Stimulated activated CD8-positive, alpha-beta memory T cell treated with anti-CD3 and anti-CD28 coated beads, Interleukin-7, amount 100 ng/mL, for 24 hours (primary cell): ENCODE results near the gene TMCC3.
"Not testable (repeated sequence)": the region's sequence is repeated elsewhere in the genome, so short reads cannot be mapped to it uniquely, and the experiment has no call there.

Source experiments
- DNase-seq: peaks from one replicate; pipeline ENCODE4 v3.0.0-alpha.2; 2020; ENCODE audit warnings: low read depth

TMCC3 gene

DNA sequence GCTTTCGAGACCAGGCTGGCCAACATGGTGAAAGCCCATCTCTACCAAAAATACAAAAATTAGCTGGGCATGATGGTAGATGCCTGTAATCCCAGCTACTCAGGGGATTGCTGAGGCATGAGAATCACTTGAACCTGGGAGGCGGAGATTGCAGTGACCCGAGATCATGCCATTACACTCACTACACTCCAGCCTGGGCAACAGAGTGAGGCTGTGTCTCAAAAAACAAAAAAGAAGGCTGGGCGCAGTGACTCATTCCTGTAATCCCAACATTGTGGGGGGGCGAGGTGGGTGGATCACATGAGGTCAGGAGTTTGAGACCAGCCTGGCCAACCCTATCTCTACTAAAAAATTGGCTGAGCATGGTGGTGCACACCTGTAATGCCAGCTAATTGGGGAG is 49.0 kb downstream of the TMCC3 start:
- DNase-seq: not testable (repeated sequence)

GRCh38 chr12:94599189-94599588 is 51.2 kb downstream of the TMCC3 start:
- DNase-seq: no peak

GRCh38 chr12:94597268-94597667 is 53.1 kb downstream of the TMCC3 start:
- DNase-seq: no peak

DNA sequence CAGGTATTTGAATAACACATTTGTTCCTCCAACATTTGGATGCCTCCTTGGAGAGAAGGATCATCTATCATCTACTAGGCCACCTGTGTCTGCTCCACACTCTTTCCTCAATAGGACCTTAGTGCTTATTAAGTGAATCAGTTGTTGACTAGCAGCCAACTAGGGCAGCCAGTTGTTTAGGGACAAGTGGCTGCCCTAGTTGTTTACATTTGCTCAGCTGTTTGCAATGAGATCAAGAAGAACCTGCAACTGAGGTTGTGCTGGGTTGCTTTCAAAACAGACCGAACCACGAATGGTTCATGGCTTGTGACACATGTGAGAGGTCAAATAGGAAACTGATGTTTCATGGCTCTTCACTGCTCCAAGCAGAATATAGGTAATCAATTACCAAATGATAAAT is 53.8 kb downstream of the TMCC3 start:
- no peak for DNase-seq

- no peak for DNase-seq
These were observed 55.2 kb downstream of the TMCC3 start for GRCh38 chr12:94595152-94595551.

GRCh38 chr12:94594443-94594825 is 55.9 kb downstream of the TMCC3 start:
- DNase-seq: no peak

GRCh38 chr12:94593822-94594442 is 56.4 kb downstream of the TMCC3 start:
- no peak for DNase-seq

- DNase-seq: not testable (repeated sequence)
These were observed 57.6 kb downstream of the TMCC3 start for GRCh38 chr12:94592723-94593122.

- DNase-seq: no peak
These were observed 58.3 kb downstream of the TMCC3 start for GRCh38 chr12:94592080-94592479.

- DNase-seq: no peak
These were observed 59.9 kb downstream of the TMCC3 start for GRCh38 chr12:94590428-94590827.

DNA sequence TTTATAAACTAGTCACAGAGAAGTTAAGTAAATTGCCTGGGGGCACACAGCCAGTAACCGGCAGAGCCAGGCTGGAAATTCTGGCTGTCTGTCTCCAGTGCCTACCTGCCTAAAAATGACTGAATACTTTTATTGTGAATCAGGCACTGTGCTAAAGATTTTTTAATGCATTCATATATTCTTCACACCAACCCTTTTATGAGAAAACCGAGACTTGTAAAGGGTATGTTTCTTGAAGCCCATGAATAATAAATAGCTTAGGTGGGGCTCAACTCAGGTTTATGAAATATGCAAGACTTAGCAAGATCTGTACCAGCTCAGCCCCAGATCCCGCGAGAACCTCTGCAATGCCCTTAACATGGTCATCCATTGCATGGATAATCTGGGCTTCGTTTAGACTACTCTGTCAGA is 60.8 kb downstream of the TMCC3 start:
- DNase-seq: no peak

DNA sequence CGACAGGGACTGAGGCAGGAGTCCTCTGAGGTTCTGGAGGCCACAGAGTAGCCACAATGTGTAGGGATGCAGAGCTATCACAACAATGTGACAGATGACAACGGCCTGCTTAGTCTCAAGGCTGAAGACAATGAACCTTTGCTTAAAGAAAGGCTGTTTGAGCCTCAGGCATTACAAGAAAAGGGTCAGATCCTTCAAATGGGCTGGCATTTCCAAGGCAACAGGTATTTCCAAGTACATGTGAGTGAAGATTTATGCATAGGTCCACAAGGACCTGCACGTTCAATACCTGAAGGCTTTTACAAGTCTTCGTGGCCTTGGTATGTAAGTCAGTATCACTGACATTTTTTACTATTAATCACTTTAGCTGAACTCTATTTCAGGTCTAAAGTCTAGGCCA is 62.0 kb downstream of the TMCC3 start:
- no peak for DNase-seq

- DNase-seq: no peak
These were observed 62.8 kb downstream of the TMCC3 start for GRCh38 chr12:94587266-94588241.

DNA sequence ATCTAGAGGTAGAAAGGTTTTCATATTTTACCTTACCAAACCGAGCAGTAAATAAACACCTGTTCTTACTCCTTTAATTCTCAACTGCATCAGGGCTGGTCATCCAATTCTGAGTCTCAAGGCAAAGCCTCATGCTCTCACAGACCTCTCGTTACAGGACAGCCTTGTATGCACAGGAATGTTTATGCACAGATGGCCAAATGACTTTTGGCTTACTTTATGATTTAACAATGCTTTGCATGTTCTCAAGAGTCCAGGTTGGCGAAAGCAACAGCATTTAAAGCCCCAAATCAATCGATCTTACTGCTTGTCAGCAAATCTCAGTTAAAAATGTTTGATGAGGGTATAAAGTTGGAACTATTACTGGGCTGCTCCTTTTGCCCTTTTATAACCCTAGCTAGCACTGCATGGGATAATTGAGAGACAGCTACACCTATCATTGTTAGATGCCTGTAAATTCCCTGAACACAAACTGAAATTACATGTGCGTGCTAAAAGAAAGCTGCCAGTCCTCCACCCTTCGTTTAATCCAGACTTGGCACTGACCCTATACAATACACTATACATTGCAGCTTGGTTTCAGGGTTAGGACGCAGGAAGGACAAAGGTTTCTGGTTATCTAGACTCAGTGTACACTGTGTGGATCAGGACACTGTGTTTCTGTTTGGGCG is 63.6 kb downstream of the TMCC3 start:
- no peak for DNase-seq

DNA sequence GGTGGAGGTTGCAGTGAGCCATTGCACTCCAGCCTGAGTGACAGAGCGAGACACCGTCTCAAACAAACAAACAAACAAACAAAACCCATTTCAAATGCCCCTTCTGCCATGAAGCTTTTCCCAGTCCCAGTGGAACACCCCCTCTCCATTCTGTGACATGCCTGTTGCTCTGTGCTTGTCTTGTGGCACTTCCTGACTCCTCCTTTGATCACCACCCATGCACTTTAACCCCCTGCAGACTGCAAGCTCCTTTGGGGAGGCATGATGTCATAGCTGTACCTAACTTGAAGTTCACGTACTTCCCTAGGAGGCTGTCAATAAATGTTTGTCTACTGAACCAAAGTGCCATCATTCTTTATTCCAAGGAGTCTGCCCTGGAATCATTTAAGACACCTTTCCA is 64.7 kb downstream of the TMCC3 start:
- DNase-seq: no peak

- no peak for DNase-seq
These were observed 66.0 kb downstream of the TMCC3 start for GRCh38 chr12:94584377-94584776.

GRCh38 chr12:94582591-94582990 is 67.8 kb downstream of the TMCC3 start:
- no peak for DNase-seq

DNA sequence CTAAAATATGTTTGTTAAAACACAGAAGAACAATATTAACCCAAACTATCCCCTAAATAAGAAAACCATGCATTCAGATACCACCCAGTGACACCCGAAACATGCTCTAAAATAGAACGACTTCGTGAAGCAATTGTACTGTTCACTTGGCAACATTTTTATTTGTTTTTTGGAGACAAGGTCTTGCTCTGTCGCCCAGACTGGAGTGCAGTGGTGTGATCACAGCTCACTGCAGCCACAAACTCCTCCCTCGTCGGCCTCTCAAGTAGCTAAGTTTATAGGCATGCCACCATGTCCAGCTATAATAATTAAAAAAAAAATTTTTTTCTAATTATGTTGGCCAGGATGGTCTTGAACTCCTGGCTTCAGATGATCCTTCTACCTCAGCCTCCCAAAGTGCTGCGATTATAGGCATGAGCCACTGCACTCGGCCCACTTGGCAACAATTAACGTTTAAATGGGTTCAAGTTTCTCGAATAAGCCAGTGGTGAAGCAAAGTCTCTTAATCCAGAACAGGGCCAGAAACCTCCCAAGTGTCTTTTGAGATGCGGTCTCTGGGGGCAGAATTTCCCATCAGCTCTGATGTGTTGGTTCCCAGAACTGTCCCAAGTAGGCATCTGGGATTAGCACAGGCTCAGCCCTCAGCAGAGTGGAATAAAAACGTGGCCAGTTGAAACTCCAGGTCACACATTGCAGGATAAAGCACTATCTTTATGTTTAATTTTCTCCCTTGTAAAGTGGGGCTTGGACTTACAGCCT is 74.5 kb downstream of the TMCC3 start:
- DNase-seq: no peak

DNA sequence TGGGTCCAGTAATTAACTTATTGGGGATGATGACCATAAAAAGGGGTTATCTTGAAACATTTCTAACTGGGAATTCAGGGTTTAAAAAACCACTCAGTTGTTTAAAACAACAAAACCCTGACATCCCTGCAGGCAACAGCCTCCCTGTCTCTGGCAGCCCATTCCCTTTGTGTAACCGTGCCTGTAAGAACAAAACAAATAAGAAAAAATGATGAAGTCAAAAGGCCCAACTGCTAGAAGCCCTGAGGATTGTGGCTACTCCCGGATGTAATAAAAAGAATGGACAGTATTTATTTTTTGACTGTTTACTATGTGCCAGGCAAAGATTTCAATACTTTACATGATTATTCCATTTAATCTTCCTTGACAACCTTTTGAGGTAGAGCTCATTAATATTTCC is 75.3 kb downstream of the TMCC3 start:
- DNase-seq: no peak

DNA sequence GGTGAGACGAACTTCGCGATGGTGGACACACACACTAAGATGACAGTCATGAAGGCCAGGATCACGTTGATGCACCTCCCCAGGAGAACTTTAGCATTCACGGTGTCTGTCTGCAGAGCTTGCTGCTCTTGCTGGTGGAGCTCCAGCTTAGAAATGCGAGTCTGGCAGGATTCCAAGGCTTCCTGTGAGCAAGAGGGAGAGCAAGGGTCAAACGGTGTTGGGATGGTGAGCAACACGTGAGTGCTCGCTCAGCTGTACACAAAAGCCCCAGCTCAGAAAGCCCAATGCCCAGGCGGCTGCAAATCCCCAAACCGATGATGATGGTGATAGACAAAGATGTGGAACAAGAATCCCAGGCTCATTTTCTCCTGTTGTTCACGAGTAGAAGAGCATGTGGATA is 78.8 kb downstream of the TMCC3 start:
- no peak for DNase-seq

DNA sequence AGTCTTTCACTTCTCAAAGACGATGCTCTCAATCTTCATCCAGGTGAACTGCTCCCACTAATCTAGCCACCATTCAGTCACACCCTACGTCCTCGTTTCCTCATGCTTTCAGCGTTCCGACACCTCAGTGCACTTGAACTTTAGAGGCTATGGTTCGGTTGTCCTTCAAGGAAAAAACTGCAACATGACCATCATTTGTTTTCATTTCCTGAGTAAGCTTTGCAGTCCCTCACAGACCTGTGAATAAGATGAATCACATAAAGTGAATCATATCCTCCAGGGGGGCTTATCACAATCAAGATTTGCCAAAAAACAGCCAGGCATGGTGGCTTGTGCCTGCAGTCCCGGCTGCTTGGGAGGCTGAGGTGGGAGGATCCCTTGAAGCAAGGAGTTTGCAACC is 80.2 kb downstream of the TMCC3 start:
- no peak for DNase-seq

DNA sequence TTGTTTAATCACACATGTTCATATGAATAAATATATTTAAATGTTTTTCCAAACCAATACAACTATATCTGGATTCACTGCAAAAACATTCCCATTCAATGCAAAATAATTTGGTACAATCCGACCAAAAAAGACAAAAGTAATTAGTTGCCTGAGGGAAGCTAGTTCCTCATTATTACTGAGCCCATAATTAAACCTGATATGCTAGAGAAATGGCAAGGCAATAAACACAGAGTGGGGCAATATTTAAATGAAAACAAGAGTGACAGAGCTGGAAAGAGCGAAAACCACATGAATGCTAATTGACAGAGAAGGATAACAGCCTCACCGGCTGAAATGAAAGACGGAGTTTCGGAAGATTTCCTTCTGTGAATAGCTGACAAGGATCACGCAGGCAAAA is 82.6 kb downstream of the TMCC3 start:
- DNase-seq: no peak
